GM23248 (cell line): ENCODE results near the gene ACER3. TPM values are rescaled to one million over a fixed set of nuclear protein-coding genes. Genes with fewer than 3 reads are reported as not detected.
A peak's percentile ranks its signal among the peaks of the same experiment; 100 is the strongest.

Experiments
- DNase-seq: peaks from one replicate; pipeline ENCODE4 v3.0.0-alpha.2; 2015
- H2AFZ ChIP-seq: fragments of 200-600 bp; sonication (generic); 2 replicates; pipeline ENCODE4 v1.6.1; 2016; ENCODE audit warnings: antibody characterized with exemption
- H3F3A ChIP-seq: fragments of 200-600 bp; sonication (generic); 2 replicates; pipeline ENCODE4 v1.6.1; 2016; ENCODE audit warnings: mild to moderate bottlenecking, antibody characterized with exemption, mixed run types; ENCODE audit not compliant: insufficient read depth
- H3K27ac ChIP-seq: fragments of 200-600 bp; sonication (generic); 2 replicates; pipeline ENCODE4 v1.5.1; 2016; ENCODE audit warnings: mild to moderate bottlenecking
- H3K27me3 ChIP-seq: fragments of 200-600 bp; sonication (generic); replicated peaks from 2 replicates; pipeline ENCODE4 v1.6.1; 2016; ENCODE audit warnings: mild to moderate bottlenecking; ENCODE audit not compliant: insufficient read depth
- H3K36me3 ChIP-seq: fragments of 200-600 bp; sonication (generic); 2 replicates; pipeline ENCODE4 v1.6.1; 2016; ENCODE audit warnings: low read depth, mild to moderate bottlenecking
- H3K4me1 ChIP-seq: fragments of 200-600 bp; sonication (generic); 2 replicates; pipeline ENCODE4 v1.6.1; 2016; ENCODE audit warnings: mild to moderate bottlenecking; ENCODE audit not compliant: insufficient read depth
- H3K4me2 ChIP-seq: fragments of 200-600 bp; sonication (generic); one replicate; pipeline ENCODE4 v1.6.1; 2016; ENCODE audit warnings: mild to moderate bottlenecking; ENCODE audit not compliant: unreplicated experiment
- H3K4me3 ChIP-seq: fragments of 200-600 bp; sonication (generic); 2 replicates; pipeline ENCODE4 v1.5.1; 2016; ENCODE audit warnings: mild to moderate bottlenecking
- H3K79me2 ChIP-seq: fragments of 200-600 bp; sonication (generic); 2 replicates; pipeline ENCODE4 v1.6.1; 2016; ENCODE audit warnings: mild to moderate bottlenecking; ENCODE audit not compliant: insufficient read depth
- H3K9ac ChIP-seq: fragments of 200-600 bp; sonication (generic); 2 replicates; pipeline ENCODE4 v1.6.1; 2016; ENCODE audit warnings: mild to moderate bottlenecking
- H3K9me2 ChIP-seq: fragments of 200-600 bp; sonication (generic); 2 replicates; pipeline ENCODE4 v1.6.1; 2016; ENCODE audit warnings: mixed run types, mild to moderate bottlenecking, moderate library complexity; ENCODE audit not compliant: insufficient read depth
- H3K9me3 ChIP-seq: fragments of 200-600 bp; sonication (generic); one replicate; pipeline ENCODE4 v1.6.1; 2017; ENCODE audit warnings: low read depth
- H4K20me1 ChIP-seq: fragments of 200-600 bp; sonication (generic); 2 replicates; pipeline ENCODE4 v1.6.0; 2016; ENCODE audit not compliant: insufficient read depth
- EZH2 ChIP-seq: fragments of 200-600 bp; sonication (generic); IDR thresholded peaks from 2 replicates; pipeline ENCODE4 v1.6.1; 2018; ENCODE audit warnings: antibody characterized with exemption, mild to moderate bottlenecking; ENCODE audit not compliant: insufficient read depth, poor library complexity, severe bottlenecking
- EZH2phosphoT487 ChIP-seq: fragments of 200-600 bp; sonication (generic); IDR thresholded peaks from 2 replicates; pipeline ENCODE4 v1.6.1; 2018; ENCODE audit warnings: antibody characterized with exemption, moderate library complexity, mild to moderate bottlenecking, low read depth; ENCODE audit not compliant: insufficient read depth
- WGBS, 2 experiments: methylation state at CpG; one replicate each; pipeline ENCODE4 v1.1.6; 2015 to 2017; ENCODE audit warnings: low lambda C conversion rate in 2 of 2, low coverage in 1 of 2; ENCODE audit errors: missing lambda C conversion rate in 2 of 2; 5-methylcytosine and 5-hydroxymethylcytosine counted together
- in situ Hi-C: fragments of 300-500 bp; cut with MboI; formaldehyde crosslinking; loops from 2 replicates; pipeline ENCODE4 v1.15.0; 2020
- polyA plus RNA-seq: library from polyadenylated mRNA; unstranded; fragments of >200 nt; fragmentation: Nextera tagmentation; extraction: Ambion mirVana; gene quantifications from 2 replicates; pipeline ENCODE4 v1.2.1, GENCODE V29; 2016
- total RNA-seq: library from RNA; depleted of rRNA; stranded (reverse); fragments of >200 nt; shearing (Covaris generic); gene quantifications from 2 replicates; pipeline ENCODE4 v1.2.3, GENCODE V29; 2014; rRNA removed

ACER3 gene
- total and polyA plus RNA-seq, 2 experiments from 2014 or later: 9.1 to 10.2 TPM

GRCh38 chr11:77075425-77075905, 214.7 kb downstream of the ACER3 start:
- Histone ChIP-seq H3K9me3 (no peaks in the 10 kb centered on the region), H3K36me3 (0 out of 2 replicates have a peak, but pooled peaks cover 6% of the 10 kb centered on the region), H3F3A (peaks cover 30% of the 10 kb centered on the region), H2AFZ (no peak overlapping the region), H3K9ac (no peak overlapping the region), H4K20me1 (no peaks in the 10 kb centered on the region), H3K4me2 (no peak overlapping the region), H3K4me1 (peaks cover 35% of the 10 kb centered on the region), H3K79me2 (peaks cover 77% of the 10 kb centered on the region), H3K4me3 (no peak overlapping the region), H3K9me2 (no peaks in the 10 kb centered on the region), H3K27me3 (no peaks in the 10 kb centered on the region), H3K27ac (peak overlapping the region; percentile 99; the same call in 1 of the 2 replicates)
- WGBS, 2 experiments: 86 to 94% methylated on average over 5 of the region's 5 CpGs
- in situ Hi-C loops: no loop called here
- DNase-seq: no peak
- TF ChIP-seq EZH2 (no peak), EZH2phosphoT487 (no peak)

Other genes starting within 250 kb of the ACER3 start
- 4.2 and 7.9 TPM in 2 replicates for gene LRRC32, start 190.2 kb upstream of the ACER3 start, total RNA-seq
- gene LRRC32, start 190.2 kb upstream of the ACER3 start, polyA plus RNA-seq: 3.5 and 4.0 TPM in 2 replicates
- 30.6 and 40.1 TPM in 2 replicates for gene TSKU, start 77.6 kb upstream of the ACER3 start, total RNA-seq
- gene TSKU, start 77.6 kb upstream of the ACER3 start, polyA plus RNA-seq: 30.8 and 35.2 TPM in 2 replicates
- gene B3GNT6, start 173.5 kb downstream of the ACER3 start, total RNA-seq: not detected in 2 replicates
- gene B3GNT6, start 173.5 kb downstream of the ACER3 start, polyA plus RNA-seq: not detected in 2 replicates
- gene CAPN5, start 206.1 kb downstream of the ACER3 start, total RNA-seq: 22.4 and 27.7 TPM in 2 replicates
- 17.8 and 18.3 TPM in 2 replicates for gene CAPN5, start 206.1 kb downstream of the ACER3 start, polyA plus RNA-seq
- not detected in 2 replicates for gene OMP, start 241.9 kb downstream of the ACER3 start, total RNA-seq
- gene OMP, start 241.9 kb downstream of the ACER3 start, polyA plus RNA-seq: not detected in 2 replicates